Ishikawa (cell line): ENCODE measurements around the gene ZDHHC6.

Experiments
- CEBPB ChIP-seq: IDR thresholded peaks from 2 replicates; pipeline ENCODE4 v1.6.1; 2012
- CREB1 ChIP-seq: IDR thresholded peaks from 2 replicates; pipeline ENCODE4 v1.6.1; 2012; ENCODE audit warnings: low read depth
- EGR1 ChIP-seq: IDR thresholded peaks from 2 replicates; pipeline ENCODE4 v1.6.1; 2012
- EP300 ChIP-seq: IDR thresholded peaks from 2 replicates; pipeline ENCODE4 v1.6.1; 2012; ENCODE audit warnings: borderline replicate concordance
- FOXM1 ChIP-seq: IDR thresholded peaks from 2 replicates; pipeline ENCODE4 v1.6.1; 2012; ENCODE audit warnings: low read depth, borderline replicate concordance
- NFIC ChIP-seq: IDR thresholded peaks from 2 replicates; pipeline ENCODE4 v1.6.1; 2012
- RAD21 ChIP-seq: IDR thresholded peaks from 2 replicates; pipeline ENCODE4 v1.6.1; 2012; ENCODE audit warnings: low read depth
- TAF1 ChIP-seq: IDR thresholded peaks from 2 replicates; pipeline ENCODE4 v1.6.1; 2012; ENCODE audit warnings: low read depth, mild to moderate bottlenecking
- TCF12 ChIP-seq: IDR thresholded peaks from 2 replicates; pipeline ENCODE4 v1.6.1; 2012; ENCODE audit warnings: low read depth
- TEAD4 ChIP-seq: IDR thresholded peaks from 2 replicates; pipeline ENCODE4 v1.6.1; 2012
- YY1 ChIP-seq: IDR thresholded peaks from 2 replicates; pipeline ENCODE4 v1.6.1; 2012; ENCODE audit warnings: low read depth
- ZBTB7A ChIP-seq: IDR thresholded peaks from 2 replicates; pipeline ENCODE4 v1.6.1; 2012; ENCODE audit warnings: low read depth
- TF ChIP-seq, protein P1 (sequence below): IDR thresholded peaks from 2 replicates; pipeline ENCODE4 v1.6.1; 2012
- TF ChIP-seq, protein P2 (sequence below): IDR thresholded peaks from 2 replicates; pipeline ENCODE4 v1.6.1; 2012; ENCODE audit warnings: low read depth, mild to moderate bottlenecking
- TF ChIP-seq, protein P3 (sequence below): IDR thresholded peaks from 2 replicates; pipeline ENCODE4 v1.6.1; 2012

Gene ZDHHC6

DNA sequence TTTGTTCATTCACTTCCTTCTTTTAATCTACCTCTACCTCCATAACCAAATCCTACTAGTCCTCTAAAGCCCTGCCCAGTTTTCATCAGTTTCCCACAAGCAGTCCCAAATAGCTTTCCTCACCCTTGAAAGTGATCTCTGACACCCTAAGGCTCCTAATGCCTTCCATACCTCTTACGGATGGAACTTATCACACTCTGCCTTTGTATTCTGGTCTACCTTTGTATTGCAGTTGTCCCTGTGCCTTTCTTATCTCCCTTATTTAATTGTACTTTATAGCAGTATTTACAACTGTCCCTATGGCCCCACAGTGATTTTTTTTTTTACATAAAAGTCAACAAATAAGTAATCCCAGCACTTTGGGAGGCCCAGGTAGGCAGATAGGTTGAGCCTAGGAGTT lies 39.0 kb downstream of the ZDHHC6 start:
- TF ChIP-seq ZBTB7A (no peak), NFIC (no peak), FOXM1 (no peak), CEBPB (no peak), TCF12 (no peak), TAF1 (no peak), EP300 (no peak), RAD21 (no peak), EGR1 (no peak)
- TF ChIP-seq, protein P1, sequence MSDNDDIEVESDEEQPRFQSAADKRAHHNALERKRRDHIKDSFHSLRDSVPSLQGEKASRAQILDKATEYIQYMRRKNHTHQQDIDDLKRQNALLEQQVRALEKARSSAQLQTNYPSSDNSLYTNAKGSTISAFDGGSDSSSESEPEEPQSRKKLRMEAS, result no peak

DNA sequence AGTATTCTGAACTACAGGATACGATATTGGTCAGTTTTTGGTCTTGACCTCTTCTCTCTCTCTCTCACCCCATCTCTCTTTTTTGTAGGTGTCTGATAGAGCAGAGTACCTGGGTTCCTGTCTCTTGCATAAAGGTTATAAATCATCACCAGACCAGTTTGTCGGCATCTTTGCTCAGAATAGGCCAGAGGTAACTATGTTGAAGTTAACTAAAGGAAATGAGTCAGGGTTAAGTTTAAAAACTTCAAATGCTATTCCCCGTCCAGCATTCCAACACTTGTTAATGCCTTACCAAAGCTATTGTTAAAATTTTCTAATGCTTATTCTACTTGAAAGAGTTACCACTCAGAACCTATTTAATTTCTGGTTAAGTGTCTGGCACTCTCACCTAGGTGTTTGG lies 42.1 kb downstream of the ZDHHC6 start:
- TF ChIP-seq CREB1 (no peak), FOXM1 (no peak), YY1 (no peak), TEAD4 (no peak), TCF12 (no peak), ZBTB7A (no peak), EGR1 (no peak), EP300 (no peak), RAD21 (no peak), TAF1 (no peak), CEBPB (no peak), NFIC (no peak)
- TF ChIP-seq, protein P2, sequence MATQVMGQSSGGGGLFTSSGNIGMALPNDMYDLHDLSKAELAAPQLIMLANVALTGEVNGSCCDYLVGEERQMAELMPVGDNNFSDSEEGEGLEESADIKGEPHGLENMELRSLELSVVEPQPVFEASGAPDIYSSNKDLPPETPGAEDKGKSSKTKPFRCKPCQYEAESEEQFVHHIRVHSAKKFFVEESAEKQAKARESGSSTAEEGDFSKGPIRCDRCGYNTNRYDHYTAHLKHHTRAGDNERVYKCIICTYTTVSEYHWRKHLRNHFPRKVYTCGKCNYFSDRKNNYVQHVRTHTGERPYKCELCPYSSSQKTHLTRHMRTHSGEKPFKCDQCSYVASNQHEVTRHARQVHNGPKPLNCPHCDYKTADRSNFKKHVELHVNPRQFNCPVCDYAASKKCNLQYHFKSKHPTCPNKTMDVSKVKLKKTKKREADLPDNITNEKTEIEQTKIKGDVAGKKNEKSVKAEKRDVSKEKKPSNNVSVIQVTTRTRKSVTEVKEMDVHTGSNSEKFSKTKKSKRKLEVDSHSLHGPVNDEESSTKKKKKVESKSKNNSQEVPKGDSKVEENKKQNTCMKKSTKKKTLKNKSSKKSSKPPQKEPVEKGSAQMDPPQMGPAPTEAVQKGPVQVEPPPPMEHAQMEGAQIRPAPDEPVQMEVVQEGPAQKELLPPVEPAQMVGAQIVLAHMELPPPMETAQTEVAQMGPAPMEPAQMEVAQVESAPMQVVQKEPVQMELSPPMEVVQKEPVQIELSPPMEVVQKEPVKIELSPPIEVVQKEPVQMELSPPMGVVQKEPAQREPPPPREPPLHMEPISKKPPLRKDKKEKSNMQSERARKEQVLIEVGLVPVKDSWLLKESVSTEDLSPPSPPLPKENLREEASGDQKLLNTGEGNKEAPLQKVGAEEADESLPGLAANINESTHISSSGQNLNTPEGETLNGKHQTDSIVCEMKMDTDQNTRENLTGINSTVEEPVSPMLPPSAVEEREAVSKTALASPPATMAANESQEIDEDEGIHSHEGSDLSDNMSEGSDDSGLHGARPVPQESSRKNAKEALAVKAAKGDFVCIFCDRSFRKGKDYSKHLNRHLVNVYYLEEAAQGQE, result no peak
- TF ChIP-seq, protein P1, result no peak
- TF ChIP-seq, protein P3, sequence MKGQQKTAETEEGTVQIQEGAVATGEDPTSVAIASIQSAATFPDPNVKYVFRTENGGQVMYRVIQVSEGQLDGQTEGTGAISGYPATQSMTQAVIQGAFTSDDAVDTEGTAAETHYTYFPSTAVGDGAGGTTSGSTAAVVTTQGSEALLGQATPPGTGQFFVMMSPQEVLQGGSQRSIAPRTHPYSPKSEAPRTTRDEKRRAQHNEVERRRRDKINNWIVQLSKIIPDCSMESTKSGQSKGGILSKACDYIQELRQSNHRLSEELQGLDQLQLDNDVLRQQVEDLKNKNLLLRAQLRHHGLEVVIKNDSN, result no peak

DNA sequence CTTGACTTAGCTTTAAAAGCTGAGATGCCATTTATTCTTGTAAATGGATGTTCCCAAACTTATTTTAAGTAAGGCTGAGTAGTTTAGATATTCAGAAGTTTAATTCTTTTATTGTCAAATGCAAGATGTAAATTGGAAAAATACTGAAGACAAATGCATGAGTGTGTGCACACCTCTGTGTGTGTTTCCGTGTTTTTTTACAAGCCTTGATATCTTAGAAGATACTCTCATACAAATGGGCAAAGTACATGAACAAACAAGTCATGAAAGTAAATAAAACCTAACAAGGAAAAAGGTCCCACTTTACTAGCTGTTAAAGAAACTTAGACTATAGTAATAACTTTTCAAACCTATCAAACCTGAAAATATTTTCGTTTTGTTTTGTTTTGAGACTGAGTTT lies 43.8 kb downstream of the ZDHHC6 start:
- TF ChIP-seq YY1, result no peak
- TF ChIP-seq, protein P3, result no peak
- TF ChIP-seq EP300, result no peak
- TF ChIP-seq CEBPB, result no peak
- no peak for TF ChIP-seq ZBTB7A
- TF ChIP-seq, protein P2, result no peak
- TF ChIP-seq NFIC, result no peak
- TF ChIP-seq EGR1, result no peak

DNA sequence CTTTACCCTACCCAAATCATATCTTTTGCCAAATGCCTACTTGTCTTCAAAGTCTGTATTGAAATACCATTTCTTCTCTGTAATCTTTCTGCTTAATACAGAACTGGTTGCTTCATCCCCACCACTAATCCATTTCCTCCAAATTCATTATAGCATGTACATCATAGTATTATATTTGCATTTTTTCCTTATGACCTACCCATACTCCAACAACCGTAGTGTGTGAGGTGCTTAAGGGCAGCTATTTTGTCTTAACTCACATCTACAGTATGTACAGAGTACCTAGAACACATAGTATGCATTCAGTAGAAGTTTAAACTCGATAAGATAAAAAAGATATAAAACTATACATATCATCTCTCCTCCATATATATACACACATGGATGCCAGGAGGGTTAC lies 49.1 kb downstream of the ZDHHC6 start:
- TF ChIP-seq TAF1 (no peak), ZBTB7A (no peak), EP300 (no peak), TEAD4 (no peak)

DNA sequence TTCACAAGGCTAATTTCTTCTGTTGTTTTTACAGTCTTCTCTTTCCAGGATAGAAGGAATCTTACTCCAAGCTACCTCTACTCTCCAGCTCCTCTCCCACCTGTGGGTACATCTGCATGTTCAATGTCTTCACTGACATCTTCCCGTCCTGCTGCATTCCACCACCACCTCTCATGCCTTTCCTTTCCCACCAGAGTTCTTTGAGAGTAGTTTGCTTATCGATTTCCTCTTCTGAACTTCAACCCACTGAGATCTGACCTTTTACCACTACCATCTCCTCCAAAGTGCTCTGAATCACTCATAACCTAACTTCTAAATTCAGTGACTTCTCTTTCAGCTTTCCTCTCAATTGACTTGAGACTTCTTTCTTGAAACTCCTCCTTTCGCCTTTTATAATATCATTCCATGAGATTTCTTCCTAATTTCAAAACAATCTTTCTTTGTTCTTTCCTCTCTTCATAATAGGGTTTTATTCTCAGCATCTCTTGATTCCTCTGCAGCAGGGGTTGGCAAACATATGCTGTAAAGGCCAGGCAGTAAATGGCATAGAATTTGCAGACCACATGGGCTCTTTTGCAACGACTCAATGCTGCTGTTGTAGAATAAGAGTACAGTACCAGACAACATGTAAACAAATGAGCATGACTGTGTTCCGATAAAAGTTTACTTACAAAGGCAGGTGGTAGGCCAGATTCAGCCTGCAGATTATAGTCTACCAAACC lies 50.7 kb downstream of the ZDHHC6 start:
- TF ChIP-seq, protein P2, result no peak
- TF ChIP-seq CREB1 (no peak), TEAD4 (no peak), TCF12 (no peak)
